Epithelial cell of alveolus of lung (primary cell): ENCODE results near the gene TLCD4. TPM values are rescaled to one million over a fixed set of nuclear protein-coding genes. Genes with fewer than 3 reads are reported as not detected.

Experiments
- total RNA-seq: library from RNA; depleted of rRNA; stranded (reverse); fragments of >200 nt; gene quantifications from 2 replicates; pipeline ENCODE4 v1.2.1, GENCODE V29; 2015

TLCD4 gene, protein sequence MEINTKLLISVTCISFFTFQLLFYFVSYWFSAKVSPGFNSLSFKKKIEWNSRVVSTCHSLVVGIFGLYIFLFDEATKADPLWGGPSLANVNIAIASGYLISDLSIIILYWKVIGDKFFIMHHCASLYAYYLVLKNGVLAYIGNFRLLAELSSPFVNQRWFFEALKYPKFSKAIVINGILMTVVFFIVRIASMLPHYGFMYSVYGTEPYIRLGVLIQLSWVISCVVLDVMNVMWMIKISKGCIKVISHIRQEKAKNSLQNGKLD
- 0.78 and 1.0 TPM in 2 replicates for total RNA-seq

DNA sequence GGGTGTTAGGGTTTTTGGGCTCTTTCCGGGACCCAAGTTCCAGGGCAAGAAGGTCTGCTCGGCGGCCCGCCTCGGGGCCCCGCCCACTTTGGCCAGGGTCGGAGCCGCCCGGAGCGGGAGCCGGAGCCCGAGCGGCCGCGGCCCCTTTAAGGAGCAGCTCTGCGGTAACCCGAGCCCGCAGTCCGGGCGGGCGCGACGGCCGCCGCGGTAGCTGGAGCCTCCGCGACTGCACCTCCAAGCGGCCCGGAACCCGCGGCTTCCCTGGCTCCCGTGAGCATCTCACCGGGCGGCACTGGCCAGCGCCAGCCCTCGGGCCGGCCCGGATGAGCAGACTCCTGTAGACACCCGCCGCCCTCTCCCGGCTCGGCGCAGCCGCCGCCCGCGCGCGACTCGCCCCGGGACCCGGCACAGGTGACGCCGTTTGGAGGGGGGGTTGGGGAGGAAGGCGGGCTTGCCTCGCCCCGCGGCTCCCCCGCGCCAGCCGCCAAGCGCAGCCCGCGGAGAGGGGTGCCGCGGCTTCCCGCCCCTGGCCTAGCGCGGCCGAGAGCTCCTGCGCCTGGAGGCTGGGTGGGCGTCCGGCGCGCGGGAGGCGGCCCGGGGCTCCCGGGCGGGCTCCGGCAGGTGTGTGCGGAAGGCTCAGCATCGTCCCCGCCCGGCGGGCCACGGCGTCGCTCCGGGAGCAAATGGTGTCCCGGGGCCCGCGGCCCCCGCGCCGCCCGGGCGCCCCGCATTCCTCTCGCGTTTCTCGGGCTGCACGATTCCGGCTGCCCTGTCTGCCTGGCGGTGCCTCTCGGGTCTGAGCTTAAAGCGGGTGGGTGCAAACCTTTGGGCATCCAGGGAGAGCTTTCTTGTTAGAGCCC is at the start of gene TLCD4:
TSS of gene TLCD4 (plus strand) at position 149 of the 860 bp plus-strand sequence. CDS start 26,547 bp downstream, outside the sequence.

DNA sequence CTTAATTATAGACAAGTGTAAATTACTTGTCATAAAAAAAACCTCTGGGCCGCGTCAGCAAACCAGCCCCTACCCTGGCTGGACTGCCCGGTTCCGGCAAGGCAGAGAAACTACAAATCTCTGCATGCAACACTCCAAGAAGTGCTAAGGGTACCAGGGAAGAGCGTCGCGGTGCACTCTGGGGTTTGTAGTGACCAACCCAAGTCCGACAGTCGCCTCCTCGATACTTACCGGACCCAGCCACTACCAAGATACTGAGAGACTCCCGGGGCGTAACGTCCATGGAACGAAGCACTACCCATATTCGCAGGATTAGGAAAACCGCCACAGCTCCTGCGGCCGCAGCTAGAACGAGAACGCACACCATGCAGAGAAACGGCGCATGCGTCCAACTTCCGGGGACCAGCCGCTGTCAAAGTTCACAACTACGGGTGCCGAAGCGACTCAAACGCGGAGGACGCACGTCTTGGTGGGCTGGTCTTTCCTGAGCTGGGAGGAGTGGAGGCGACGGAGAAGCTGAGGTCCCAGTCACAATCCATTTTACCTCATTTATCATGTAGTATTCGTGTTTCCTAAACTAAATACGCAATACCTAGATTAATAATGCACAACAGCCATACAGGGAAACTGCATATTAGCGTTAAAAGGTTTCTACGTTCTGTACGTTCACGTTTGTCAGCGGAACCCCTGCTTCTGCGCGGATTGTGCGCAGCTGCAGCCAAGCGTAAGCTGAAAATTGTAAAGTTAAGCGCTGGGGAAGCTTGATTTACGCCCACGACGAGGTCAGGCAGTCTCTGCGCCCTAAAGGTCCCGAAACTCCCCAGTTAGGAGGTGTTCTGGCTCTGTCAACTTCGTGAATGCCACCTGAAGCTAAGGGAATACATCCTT is 44.4 kb upstream of the TLCD4 start, which contains the start of gene ALG14:
TSS of gene ALG14 (minus strand) at position 420 of the 888 bp plus-strand sequence. CDS start at position 367, 53 bp downstream.

Other genes with a start within 250 kb of the TLCD4 start
- gene CNN3, start 190.2 kb upstream of the TLCD4 start, total RNA-seq = 177 and 258 TPM in 2 replicates
- 1.2 and 1.4 TPM in 2 replicates for gene ALG14, start 44.4 kb upstream of the TLCD4 start, total RNA-seq
- 8.1 and 9.3 TPM in 2 replicates for gene RWDD3, start 116.9 kb downstream of the TLCD4 start, total RNA-seq